Ammon's horn (tissue), 1 donor: ENCODE results near the gene SERPIND1.

ENCODE experiments used
- DNase-seq: peaks from one replicate; pipeline ENCODE4 v3.0.0-alpha.2; 2016; ENCODE audit warnings: low spot score

SERPIND1 gene

GRCh38 chr22:20792966-20793728 is 19.2 kb downstream of the SERPIND1 start:
- no peak for DNase-seq

DNA sequence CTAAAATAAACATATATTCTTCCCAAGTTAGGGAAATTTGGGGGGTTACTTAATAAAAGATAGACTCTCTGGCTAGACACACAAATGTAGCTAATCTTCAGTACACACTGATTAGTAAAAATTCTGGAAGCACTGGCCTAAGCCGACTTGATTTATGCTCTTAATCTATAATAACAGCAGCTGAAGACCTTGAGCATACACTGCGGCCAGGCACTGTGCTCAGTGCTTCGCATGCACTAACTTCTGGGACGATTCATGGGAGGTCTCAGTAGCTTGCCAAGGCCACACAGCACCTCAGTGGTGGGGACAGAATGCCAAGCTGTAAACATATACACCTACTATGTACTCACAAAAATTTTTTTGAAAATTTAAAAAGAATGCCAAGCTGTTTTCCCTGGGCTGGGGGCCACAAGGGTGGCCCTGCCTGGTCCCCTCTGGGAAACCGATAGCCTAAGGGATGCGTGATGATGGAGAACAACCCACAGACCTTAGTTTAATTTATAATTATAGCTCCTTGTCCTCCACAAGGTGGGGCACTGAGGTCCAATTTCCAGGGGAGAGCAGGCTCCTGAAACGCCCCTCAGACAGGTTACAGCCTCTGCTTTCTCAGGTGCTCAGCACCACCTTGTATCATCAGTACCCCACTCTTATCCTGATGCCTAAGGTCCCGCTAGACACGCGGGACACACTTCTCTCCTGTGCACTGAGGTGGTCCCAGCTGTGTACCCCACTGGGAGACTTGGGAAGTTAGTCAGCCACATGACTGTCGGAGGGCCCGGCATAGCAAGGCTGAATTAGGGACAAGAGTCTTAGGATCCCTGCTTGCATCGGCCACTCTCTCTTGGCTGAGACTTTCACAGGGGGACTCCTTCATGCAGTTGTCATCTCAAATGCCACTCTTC is 20.1 kb downstream of the SERPIND1 start:
- DNase-seq = no peak

- no peak for DNase-seq
Observed at GRCh38 chr22:20794650-20795413, 20.9 kb downstream of the SERPIND1 start.

DNA sequence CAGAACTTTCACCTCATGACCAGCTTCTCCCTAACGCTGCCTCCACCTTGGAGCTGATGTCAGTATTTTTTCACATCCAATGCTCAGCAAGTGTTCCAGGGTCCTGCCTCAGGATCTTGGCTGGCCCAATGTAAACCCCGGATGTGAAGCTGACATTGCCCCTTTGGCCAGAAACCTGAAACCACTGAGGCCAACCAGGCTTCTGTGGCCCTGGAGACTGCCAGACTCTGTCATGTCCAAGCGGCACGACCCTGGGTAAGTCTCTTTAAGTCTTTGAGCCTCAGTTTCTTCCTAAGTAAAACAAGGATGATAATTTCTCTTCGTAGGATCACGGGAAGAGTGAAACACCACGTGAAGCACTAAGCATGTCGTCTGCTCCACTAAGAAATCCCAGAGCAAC is 22.8 kb downstream of the SERPIND1 start:
- DNase-seq = no peak

DNA sequence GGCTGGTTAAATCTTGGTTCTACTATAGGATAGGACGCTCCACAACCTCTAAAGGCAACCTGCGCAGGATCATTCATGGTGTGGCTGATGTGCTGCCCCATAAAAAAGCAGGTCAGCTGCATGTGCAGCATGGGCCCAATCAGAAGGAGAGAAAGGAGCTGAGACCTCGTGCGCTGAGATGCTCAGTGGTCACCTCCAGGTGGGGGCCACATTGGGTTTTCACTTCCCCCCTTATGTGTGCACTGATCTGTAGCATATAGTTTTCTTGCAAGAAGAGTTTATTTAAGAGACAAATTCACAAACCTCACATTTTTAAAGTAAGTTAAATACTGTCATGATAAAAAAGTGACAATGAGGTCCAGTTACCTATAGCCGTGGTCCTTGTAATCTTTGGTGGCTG is 24.3 kb downstream of the SERPIND1 start:
- no peak for DNase-seq

GRCh38 chr22:20798974-20799373 is 25.1 kb downstream of the SERPIND1 start:
- DNase-seq = no peak

DNA sequence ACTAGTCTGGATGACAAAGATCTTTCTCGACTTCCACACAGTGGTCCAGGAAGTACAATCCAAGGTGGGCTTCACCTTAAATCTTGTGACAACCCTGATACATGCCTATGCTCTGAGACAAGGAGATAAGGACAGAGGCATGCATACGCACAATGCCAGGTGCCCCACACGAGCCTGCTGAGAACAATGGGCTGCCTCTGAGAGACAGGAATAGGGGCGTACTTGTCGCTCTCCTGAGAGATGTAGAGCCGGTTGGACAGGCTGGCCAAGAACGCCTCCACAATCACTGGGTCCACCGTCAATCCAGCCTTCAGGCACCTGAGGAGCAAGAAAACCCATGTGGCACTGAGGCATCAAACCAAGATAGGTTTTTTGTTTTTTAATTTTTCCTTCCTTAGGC is 25.5 kb downstream of the SERPIND1 start:
- no peak for DNase-seq

DNA sequence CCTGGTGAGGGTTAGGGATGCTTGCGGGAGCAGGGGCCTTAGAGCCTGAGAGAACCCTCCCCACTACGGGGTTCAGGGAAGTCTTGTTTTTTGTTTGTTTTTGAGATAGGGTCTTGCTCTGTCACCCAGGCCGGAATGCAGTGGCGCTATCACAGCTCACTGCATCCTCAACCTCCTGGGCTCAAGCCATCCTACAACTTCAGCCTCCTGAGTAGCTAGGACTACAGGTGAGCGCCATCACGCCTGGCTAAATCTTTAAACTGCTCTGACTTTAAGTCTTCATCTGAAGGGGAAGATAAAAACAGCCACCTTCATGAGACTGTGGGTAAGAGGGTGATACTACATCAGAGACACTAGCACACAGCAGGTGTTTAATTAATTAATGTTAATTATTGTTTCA is 28.5 kb downstream of the SERPIND1 start:
- no peak for DNase-seq

DNA sequence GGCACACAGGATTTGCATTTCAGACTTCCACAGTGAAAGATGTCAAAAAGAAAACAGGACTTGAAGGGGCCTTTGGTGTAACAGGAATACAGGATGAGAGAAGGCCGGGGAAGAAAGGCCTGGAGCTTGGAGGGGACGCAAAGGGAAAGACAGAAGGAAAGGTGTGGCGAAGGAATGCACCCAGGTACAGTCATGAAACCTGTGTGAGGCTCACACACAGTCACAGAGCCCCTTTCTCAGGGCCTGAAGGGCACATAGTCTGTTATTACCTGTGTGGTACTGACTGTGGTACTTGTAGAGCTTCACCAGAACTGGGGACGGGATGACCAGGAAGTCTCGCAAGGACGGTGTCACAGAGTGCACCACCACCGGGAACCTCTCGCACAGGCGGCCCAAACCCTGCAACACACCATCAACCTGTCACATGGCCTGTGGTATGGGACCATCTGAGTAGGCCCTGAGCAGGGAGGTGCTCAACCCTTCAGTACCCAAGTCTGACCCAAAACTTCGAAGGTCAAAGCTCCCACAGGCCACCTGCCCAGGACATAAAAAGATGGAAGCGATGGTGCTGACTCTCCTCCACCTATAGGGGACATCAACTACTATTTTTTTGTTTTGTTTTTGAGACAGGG is 29.1 kb downstream of the SERPIND1 start:
- DNase-seq = no peak

DNA sequence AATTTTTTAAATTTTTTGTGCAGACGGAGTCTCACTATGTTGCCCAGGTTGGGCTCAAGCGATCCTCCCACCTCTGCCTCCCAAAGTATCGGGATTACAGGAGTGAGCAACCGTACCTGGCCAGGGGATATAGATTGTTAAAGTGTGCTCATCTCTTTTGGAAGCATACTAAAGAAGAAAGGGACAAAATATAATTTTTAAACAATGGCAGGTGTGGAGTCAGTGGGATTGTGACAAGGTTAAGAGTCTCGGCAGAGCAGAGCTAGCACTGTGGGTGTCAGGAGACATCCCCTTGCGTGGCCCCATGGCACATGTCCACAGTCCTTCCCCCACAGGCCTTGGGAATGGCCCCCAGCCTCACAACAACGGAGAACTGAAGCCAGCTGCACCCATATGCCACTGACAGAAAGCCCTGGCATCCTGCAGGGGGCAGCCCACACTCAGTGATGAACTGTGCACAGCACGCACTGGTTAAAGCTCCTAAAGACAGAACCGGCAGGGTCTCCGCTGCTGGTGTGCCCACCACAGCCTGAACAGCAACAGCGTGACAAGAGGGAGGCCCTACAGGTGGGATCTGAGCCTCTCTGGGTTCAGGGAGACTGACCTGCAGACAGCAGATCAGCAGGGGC is 29.9 kb downstream of the SERPIND1 start:
- DNase-seq = peak; percentile 53

DNA sequence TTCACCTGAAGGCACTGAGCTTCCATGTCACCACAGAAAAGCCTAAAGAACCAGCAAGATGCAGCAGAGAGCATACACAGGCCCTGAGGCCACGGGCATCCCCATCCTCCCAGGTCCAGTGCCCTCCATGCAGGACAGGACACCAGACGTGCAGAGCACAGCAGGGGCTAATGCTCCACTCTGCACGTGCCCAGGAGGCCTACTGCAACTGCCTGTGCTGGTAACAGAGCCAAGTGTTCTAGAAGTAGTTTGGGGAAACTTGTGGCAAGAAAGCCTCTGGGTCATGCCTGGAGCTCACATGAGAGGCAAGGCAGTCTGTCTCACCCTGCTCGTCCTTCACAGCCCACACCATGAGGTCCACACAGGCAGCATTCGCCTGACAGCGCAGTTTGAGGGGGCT is 30.7 kb downstream of the SERPIND1 start:
- no peak for DNase-seq

GRCh38 chr22:20805972-20806471 is 32.1 kb downstream of the SERPIND1 start:
- no peak for DNase-seq

- DNase-seq = peak; percentile 40
Observed at GRCh38 chr22:20807315-20807752, 33.4 kb downstream of the SERPIND1 start.

GRCh38 chr22:20808844-20809243 is 34.9 kb downstream of the SERPIND1 start:
- DNase-seq = no peak

DNA sequence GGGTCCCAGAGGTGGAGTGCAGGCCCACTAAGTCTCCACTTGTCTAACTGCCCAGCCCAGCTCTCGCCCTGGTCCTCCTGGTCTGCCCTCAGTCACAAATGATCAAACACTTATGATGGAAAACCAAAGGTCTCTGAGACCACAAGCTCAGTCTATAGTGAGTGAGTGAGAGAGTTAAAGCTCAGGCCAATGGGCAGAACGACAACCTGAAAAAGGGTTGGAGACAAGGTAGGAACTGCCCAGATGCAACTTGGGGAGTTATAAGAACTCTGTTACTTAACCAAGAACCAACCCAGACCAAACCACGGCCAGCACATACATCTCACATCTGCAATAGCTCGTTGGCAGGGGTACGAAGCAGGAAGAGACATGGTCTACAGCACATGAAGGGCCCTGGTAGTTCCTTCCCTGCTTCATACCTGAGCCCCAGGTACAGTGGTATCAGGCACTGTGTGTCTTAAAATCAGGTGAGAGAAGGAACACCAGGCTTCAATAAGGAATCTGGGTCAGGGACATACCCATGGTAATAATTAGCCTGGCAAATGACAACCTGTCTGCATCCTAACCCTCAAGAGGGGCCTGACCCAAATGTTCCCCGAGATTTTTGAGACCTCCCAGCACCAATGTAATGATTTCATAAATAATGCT is 35.7 kb downstream of the SERPIND1 start:
- no peak for DNase-seq

- no peak for DNase-seq
Observed at GRCh38 chr22:20810645-20811044, 36.7 kb downstream of the SERPIND1 start.

DNA sequence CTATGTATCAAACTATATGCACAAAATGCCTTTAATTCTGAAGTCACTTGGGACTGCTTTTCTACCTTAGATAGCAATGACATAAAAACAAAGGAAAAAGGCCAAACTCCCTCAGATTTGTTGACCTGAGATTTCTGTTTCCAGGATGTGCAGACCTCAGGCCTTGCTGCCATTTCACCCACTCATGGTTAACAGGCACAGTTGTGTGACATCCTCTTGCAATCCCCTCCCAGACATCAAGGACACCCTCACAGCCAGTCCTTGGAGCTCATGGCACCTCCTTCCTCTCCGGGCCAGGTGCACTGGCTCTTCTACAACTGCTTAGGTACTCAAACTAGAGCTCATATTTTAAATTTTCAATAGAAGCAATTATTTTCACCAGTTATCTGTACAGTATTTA is 37.3 kb downstream of the SERPIND1 start:
- DNase-seq = no peak

- DNase-seq = no peak
Observed at GRCh38 chr22:20811971-20812660, 38.2 kb downstream of the SERPIND1 start.

DNA sequence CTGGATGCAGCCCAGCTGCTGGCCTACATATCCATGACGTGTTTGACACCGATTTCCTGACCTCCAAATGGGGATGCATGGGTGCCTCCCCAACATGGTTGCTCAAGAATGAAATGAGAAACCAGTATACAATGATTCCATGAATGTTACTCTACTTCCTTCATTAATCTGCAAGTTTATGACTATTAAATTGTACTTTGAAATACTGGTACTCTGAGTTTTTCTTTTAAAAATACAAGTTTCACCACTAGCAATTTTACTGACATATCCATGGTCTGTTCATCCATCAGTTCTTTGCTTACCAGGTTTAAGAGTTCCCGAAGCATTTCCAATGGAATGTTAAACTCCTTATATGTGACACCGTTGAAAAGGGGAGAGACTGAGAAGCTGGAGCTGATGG is 39.1 kb downstream of the SERPIND1 start:
- no peak for DNase-seq

- no peak for DNase-seq
Observed at GRCh38 chr22:20814221-20814808, 40.4 kb downstream of the SERPIND1 start.
